GM10266 (cell line): ENCODE measurements around the gene MAPK14.

ENCODE experiments used
- DNase-seq: peaks from one replicate; pipeline ENCODE4 v3.0.0; 2012; ENCODE audit errors: extremely low spot score
- TF ChIP-seq, protein P1 (sequence below): IDR thresholded peaks from 2 replicates; pipeline ENCODE4 v1.5.1; 2012; ENCODE audit warnings: mild to moderate bottlenecking, low read depth; ENCODE audit not compliant: control insufficient read depth, insufficient read depth; ENCODE audit errors: missing control alignments

MAPK14 gene

DNA sequence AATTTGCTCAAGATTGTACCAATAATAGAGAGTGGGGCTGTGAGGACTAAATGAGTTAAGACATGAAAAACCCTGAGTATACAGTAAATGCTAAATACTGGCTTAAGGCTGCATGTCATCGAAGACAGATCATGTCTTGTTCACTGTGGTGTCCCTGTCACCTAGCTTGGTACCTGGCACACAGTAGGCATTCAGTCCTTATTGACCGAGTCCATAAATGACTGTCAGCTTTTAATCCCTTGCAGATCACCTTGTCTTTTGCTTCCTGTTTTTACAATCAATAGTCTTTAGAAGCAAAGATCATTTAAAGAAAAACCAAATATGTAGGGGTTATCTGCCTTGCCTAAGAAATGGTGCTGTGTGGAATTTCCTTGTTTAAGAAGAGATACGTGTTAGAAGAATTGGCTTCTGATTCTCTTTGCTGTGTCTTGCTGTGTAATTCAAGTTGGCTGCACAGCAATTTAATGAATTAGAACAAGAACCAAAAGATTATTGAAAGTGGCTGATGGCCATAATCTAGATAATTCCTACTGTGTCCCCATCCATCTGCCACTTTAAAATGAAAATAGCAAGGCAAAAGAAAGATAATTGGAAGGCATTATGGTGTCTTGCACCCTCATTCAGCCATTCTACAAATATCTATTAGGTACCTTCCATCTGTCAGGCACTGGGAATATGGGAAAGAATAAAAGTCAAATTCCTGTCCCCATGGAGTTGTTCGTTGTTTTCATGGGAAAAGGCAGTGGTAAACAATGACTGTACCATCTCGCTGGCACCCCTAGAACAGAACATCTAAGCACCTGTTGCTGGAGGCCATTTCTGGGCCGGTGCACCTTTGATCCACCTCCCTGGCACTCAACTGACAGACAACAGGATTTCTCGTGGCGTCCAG, 90.3 kb downstream of the MAPK14 start:
- DNase-seq = no peak

DNA sequence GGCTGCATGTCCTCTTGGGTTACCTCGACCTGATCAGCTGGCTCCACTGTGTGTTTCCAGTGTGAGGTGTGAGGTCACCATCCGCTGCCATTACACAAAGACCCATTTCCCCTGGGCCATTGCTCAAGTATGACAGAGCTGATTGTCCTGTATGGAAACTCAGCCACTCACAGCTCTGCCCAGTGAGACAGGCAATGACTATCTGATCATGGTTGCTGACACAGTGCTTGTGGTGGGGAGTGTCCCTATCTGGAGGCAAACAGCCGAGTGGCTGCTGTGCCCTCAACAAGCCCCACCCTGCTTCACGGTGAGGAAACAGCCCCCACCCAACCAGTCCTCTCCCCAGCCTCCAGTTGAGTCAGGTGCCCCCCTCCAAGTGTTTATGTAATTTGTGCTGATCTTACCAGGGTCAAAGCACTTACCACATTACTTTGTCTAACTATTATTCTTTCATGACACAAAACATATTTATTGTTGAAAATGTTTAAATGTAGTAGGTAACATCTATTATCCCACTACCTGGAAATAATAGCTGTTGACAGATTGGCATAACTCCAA, 91.0 kb downstream of the MAPK14 start:
- TF ChIP-seq, protein P1, sequence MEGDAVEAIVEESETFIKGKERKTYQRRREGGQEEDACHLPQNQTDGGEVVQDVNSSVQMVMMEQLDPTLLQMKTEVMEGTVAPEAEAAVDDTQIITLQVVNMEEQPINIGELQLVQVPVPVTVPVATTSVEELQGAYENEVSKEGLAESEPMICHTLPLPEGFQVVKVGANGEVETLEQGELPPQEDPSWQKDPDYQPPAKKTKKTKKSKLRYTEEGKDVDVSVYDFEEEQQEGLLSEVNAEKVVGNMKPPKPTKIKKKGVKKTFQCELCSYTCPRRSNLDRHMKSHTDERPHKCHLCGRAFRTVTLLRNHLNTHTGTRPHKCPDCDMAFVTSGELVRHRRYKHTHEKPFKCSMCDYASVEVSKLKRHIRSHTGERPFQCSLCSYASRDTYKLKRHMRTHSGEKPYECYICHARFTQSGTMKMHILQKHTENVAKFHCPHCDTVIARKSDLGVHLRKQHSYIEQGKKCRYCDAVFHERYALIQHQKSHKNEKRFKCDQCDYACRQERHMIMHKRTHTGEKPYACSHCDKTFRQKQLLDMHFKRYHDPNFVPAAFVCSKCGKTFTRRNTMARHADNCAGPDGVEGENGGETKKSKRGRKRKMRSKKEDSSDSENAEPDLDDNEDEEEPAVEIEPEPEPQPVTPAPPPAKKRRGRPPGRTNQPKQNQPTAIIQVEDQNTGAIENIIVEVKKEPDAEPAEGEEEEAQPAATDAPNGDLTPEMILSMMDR = no peak
- no peak for DNase-seq

More for the DNA sequence above, 90.3 kb downstream of the MAPK14 start:
- TF ChIP-seq, protein P1 = no peak

DNA sequence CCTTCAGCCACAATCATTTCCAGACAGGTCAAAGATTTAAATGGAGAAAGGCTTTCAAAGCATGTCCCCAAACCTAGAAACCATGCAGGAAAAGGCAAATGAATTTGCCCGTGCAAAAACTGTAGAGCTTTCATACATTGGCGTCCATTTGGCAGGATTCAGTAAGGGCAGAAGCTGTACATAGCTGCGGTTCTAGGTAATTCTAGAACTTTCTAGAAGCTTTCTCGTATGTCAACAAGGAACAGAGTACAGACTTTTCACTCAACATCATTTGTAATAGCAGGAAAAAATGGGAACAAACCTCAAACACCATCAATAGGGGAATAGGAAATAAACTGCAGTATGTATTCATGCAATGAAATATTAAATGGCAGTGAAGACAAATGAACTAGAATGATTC, 91.6 kb downstream of the MAPK14 start:
- TF ChIP-seq, protein P1 = no peak
- no peak for DNase-seq

DNA sequence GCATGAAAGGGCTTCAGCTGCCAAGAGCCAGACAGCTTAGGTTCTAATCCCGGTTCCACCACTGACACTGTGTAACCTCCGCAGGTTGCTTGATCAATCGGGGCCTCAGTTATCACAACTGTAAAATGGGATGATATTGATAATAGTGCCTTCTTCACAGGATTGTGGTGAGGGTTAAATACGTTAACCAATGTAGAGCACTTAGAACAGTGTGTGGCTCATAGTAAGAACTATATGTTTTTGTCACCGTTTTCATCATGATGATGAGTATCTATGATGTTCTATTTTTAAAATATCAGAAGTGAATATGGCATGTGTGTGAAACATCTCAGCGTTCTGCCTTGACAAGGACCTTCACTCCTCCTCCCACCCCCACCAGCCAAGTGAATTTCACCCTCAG, 92.4 kb downstream of the MAPK14 start:
- TF ChIP-seq, protein P1 = no peak
- DNase-seq = no peak

DNA sequence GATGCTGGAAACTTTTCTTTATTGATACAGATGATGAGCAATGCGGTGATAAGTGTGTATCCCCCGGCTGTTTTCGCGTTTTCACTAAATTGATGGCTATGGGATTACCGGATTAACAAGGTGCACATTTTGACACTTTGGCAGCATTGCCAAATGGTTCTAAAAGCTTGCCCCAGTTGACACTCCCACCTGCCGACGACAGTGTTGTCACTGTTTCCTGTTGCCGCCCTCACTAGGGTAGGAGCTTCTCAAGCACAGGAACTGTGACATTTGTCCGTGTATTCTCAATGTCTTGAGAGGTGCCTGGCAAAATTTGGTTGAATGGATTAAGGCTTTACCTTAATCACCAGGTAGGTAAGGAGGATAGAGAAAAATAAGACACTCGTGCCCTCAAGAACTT, 92.9 kb downstream of the MAPK14 start:
- no peak for DNase-seq
- TF ChIP-seq, protein P1 = no peak

DNA sequence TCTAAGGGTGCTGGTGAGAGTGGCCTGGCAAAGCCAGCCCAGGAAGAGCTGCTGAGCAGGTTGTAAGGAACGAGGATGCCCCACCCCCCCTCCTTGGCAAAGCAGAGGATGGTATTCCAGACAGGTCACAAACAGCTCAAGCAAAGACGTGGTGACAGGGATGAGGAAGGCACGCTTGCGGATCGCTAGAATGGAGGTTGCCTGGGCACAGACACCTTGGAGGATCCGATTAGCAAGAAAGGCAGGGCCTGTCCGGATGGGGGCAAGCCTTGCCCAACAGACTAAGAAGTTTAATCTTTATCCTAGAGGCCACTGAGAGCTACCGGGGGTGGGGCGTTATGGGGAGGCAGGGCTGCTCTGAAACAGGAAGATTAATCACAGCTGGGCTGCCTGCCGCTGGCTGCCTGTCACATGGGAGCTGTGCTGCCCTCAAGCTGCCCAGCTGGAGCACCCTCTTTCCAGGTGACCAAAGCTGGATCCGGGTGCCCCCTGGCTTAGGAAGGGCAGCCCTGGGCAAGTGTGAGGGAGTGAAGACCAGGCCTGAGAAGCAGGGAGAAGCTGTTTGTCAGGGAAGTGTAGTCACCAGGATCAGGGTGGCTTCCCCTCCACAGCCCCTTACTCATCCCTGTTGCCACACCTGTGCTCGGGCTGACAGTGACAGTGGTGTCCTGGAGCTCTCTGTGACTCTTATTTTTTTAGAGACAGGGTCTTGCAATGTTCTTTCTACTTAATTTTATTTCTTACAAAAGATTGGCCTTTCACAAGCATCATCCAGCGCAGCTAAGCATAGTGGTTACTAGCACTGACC, 93.6 kb downstream of the MAPK14 start:
- DNase-seq = no peak
- TF ChIP-seq, protein P1 = no peak
